SK-N-MC (cell line): ENCODE measurements around the gene NCOA6.

Experiments used
- DNase-seq: peaks from one replicate; pipeline ENCODE4 v3.0.0-alpha.2; 2011; ENCODE audit warnings: low read depth, low spot score
- H3K27ac ChIP-seq: fragments of 200-600 bp; sonication (generic); 2 replicates; pipeline ENCODE4 v1.5.1; 2016; ENCODE audit warnings: mixed run types
- H3K36me3 ChIP-seq: fragments of 200-600 bp; sonication (generic); 2 replicates; pipeline ENCODE4 v1.6.1; 2017; ENCODE audit warnings: antibody characterized with exemption, low read length, mixed read lengths; ENCODE audit not compliant: insufficient read depth
- H3K4me3 ChIP-seq: fragments of 200-600 bp; sonication (generic); 2 replicates; pipeline ENCODE4 v1.5.1; 2016
- H3K9ac ChIP-seq: fragments of 200-600 bp; sonication (generic); 2 replicates; pipeline ENCODE4 v1.8.0; 2017; ENCODE audit warnings: mixed run types, mixed read lengths; ENCODE audit not compliant: insufficient read length
- H3K9me3 ChIP-seq: fragments of 200-600 bp; sonication (generic); 2 replicates; pipeline ENCODE4 v1.6.1; 2017; ENCODE audit warnings: low read depth, mild to moderate bottlenecking, antibody characterized with exemption, low read length, moderate library complexity, mixed read lengths
- EZH2 ChIP-seq: fragments of 200-600 bp; sonication (generic); IDR thresholded peaks from one replicate; pipeline ENCODE4 v1.6.1; 2017; ENCODE audit warnings: antibody characterized with exemption
- FOXP2 ChIP-seq: optimal IDR thresholded peaks from 2 replicates; pipeline ENCODE3; 2011; ENCODE audit warnings: mild to moderate bottlenecking, moderate library complexity; ENCODE audit not compliant: insufficient read depth; ENCODE audit errors: extremely low read length, control extremely low read depth
- POLR2AphosphoS5 ChIP-seq: IDR thresholded peaks from 2 replicates; pipeline ENCODE4 v1.6.1; 2012; ENCODE audit warnings: mild to moderate bottlenecking, low read depth, low read length, borderline replicate concordance

The NCOA6 gene

DNA sequence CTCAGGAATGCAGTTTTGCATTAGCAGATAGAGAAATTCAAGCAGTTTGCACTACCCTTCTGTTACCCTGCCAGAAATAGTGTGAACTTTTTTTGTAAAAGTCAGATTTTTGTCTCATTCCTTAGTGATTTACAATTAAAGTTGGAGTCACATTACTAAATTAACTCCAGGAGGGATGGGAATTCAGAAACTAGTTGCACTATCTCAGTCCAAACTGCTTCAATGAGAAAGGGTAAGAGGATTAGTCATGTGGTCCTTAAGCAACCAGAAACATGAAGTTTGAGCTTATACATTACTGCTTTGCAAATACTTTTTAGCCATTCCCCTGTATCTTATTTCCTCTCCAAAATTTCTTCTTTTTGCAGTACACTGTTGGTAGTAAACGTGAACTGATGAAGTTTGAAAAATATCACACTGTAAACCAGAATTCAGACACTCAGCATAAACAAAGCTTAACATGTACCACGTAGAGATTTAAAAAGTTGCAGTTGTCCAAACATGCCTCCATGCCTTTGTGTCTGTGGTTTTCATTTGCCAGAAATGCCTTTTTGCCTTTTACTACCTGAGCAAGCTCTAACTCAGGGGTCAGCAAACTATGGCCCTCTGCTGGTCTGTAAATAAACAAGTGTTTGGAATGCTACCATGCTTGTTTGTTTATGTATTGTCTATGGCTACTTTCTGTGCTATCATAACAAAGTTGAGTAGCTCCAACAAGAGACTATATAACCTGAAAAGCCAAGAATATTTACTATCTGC is 71.6 kb downstream of the NCOA6 start:
- H3K4me3 ChIP-seq: no peak overlapping the region
- DNase-seq: no peak
- H3K27ac ChIP-seq: no peak overlapping the region
- no peaks in the 10 kb centered on the region for H3K9me3 ChIP-seq
- H3K9ac ChIP-seq: no peak overlapping the region
- no peak for TF ChIP-seq FOXP2
- TF ChIP-seq EZH2: no peak
- no peak for TF ChIP-seq POLR2AphosphoS5
- peaks cover 78% of the 10 kb centered on the region for H3K36me3 ChIP-seq

DNA sequence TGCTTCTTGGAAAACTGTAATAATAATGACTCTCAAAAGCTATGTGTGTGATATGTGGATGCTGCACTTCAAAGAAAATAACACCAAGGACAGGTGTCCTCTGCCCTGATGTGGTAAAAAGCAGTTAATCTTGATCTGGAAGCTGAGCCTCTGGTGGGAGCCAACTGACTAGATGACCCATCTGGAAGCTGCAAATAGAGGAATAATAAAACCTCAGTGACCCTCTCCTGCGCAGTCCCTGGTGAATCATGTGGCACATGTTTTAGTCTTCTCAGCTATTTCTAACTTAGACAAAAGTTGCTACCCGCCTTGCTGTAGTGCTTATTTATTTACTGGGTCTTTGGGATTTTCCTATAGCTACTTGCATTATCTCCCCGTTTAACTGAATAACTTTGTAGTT is 74.0 kb downstream of the NCOA6 start:
- H3K4me3 ChIP-seq: no peak overlapping the region
- H3K36me3 ChIP-seq: peaks cover 77% of the 10 kb centered on the region
- no peak overlapping the region for H3K9ac ChIP-seq
- TF ChIP-seq FOXP2: no peak
- no peak for TF ChIP-seq EZH2
- no peak for TF ChIP-seq POLR2AphosphoS5
- H3K27ac ChIP-seq: no peak overlapping the region
- H3K9me3 ChIP-seq: no peaks in the 10 kb centered on the region
- no peak for DNase-seq

- no peak overlapping the region for H3K9ac ChIP-seq
- TF ChIP-seq EZH2 (no peak), POLR2AphosphoS5 (no peak), FOXP2 (no peak)
- H3K36me3 ChIP-seq: peaks cover 79% of the 10 kb centered on the region
Observed at GRCh38 chr20:34750484-34750883, 75.0 kb downstream of the NCOA6 start.

GRCh38 chr20:34748709-34749108 is 76.7 kb downstream of the NCOA6 start:
- DNase-seq: no peak
- Histone ChIP-seq H3K4me3 (no peak overlapping the region), H3K9ac (no peak overlapping the region), H3K27ac (no peak overlapping the region), H3K36me3 (peaks cover 83% of the 10 kb centered on the region), H3K9me3 (no peaks in the 10 kb centered on the region)
- TF ChIP-seq EZH2 (no peak), POLR2AphosphoS5 (no peak), FOXP2 (no peak)

More at GRCh38 chr20:34750484-34750883, 75.0 kb downstream of the NCOA6 start:
- DNase-seq: no peak
- Histone ChIP-seq H3K4me3 (no peak overlapping the region), H3K27ac (no peak overlapping the region), H3K9me3 (no peaks in the 10 kb centered on the region)

- DNase-seq: no peak
- TF ChIP-seq FOXP2: no peak
- TF ChIP-seq EZH2: no peak
- no peak for TF ChIP-seq POLR2AphosphoS5
- H3K9ac ChIP-seq: no peak overlapping the region
- H3K27ac ChIP-seq: no peak overlapping the region
- H3K4me3 ChIP-seq: no peak overlapping the region
- H3K36me3 ChIP-seq: peaks cover 93% of the 10 kb centered on the region
- no peaks in the 10 kb centered on the region for H3K9me3 ChIP-seq
Observed at GRCh38 chr20:34747479-34747878, 78.0 kb downstream of the NCOA6 start.

DNA sequence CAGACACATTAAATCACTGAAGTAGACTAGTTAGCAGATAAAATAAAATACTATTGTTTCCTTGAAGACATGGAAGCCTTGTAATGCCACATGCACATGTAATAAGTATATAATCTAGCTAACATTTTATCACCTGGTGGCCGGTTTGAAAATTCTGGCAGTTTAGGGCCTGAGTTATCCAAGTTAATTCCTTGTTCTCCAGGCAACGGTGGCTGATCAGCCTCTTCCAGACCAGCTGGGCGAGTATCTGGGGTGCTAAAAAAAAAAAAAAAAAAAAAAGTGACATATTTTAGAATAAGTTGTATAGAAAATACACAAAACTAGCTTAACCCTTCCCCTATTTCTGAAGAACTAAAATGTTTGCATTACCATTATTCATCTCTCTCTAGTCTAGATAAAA is 78.8 kb downstream of the NCOA6 start:
- TF ChIP-seq EZH2 (no peak), POLR2AphosphoS5 (no peak), FOXP2 (no peak)
- H3K4me3 ChIP-seq: no peak overlapping the region
- DNase-seq: no peak
- H3K36me3 ChIP-seq: peaks cover 93% of the 10 kb centered on the region
- no peak overlapping the region for H3K27ac ChIP-seq
- no peaks in the 10 kb centered on the region for H3K9me3 ChIP-seq
- no peak overlapping the region for H3K9ac ChIP-seq

DNA sequence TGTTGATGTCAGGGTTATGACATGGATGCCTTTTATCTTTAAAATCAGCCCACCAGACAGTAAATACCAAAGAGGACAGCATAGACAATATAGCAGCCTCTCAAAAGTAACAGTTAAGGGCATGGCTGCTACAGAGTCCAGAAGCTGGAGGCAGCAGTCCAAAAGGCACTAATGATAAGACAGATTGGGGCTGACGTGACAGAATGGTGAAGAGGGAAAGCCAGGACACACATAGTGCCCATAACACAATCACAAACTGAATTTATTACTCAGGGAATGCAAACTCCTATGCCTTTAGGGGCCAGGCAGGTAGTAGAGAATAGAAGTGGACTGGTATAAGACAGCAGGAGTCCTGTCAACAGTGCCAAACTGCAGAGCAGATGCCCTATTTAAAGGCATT is 80.6 kb downstream of the NCOA6 start:
- DNase-seq: no peak
- Histone ChIP-seq H3K36me3 (peaks cover 86% of the 10 kb centered on the region), H3K27ac (no peak overlapping the region), H3K9ac (no peak overlapping the region), H3K4me3 (no peak overlapping the region), H3K9me3 (no peaks in the 10 kb centered on the region)
- TF ChIP-seq EZH2 (no peak), POLR2AphosphoS5 (no peak), FOXP2 (no peak)

- Histone ChIP-seq H3K9me3 (no peaks in the 10 kb centered on the region), H3K36me3 (peaks cover 81% of the 10 kb centered on the region), H3K27ac (no peak overlapping the region), H3K4me3 (no peak overlapping the region), H3K9ac (no peak overlapping the region)
- no peak for DNase-seq
- no peak for TF ChIP-seq EZH2
- no peak for TF ChIP-seq POLR2AphosphoS5
- no peak for TF ChIP-seq FOXP2
Observed at GRCh38 chr20:34744340-34744739, 81.1 kb downstream of the NCOA6 start.
